ENCODE measurements around the gene PTPRQ. TPM values are rescaled to one million over a fixed set of nuclear protein-coding genes. Genes with fewer than 3 reads are reported as not detected.
A peak's percentile ranks its signal among the peaks of the same experiment; 100 is the strongest.
"Not testable (repeated sequence)": the region's sequence is repeated elsewhere in the genome, so short reads cannot be mapped to it uniquely, and the experiment has no call there.

PTPRQ gene
- 0.49 TPM for total RNA-seq

DNA sequence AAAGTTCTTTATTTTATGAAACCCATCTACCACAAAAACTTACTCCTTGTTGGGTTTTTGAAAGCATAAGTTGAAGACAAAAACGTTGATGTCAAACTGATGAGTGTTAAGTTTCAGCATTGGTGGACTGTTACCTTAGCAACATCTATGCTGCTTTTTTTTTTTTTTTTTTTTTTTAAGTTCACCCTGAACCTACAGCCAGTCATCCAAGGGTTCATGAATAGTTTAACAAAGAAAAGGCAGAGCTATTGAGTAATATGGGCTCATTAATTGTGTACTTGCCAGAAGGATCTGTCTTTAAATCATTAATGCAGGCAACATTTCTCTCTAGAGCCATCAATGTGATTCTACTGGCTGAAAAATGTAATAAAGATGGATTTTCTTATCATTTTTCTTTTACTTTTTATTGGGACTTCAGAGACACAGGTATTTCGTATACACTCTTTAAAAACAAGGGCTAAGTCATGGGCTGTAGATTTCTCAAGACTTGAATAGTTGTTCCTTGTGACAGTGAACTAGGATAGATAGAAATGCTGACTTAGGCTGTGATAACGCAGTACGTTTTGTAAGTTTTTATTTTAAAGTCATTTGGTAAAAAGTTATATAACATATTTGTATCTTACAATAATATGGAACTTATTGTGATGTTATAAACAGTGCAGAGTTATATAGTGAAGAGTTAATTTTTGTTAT, at the start of gene PTPRQ:
Gene PTPRQ (plus strand): TSS at position 262 of the 693 bp plus-strand sequence. CDS start 111 bp downstream, at position 373.
- no peak for DNase-seq

DNA sequence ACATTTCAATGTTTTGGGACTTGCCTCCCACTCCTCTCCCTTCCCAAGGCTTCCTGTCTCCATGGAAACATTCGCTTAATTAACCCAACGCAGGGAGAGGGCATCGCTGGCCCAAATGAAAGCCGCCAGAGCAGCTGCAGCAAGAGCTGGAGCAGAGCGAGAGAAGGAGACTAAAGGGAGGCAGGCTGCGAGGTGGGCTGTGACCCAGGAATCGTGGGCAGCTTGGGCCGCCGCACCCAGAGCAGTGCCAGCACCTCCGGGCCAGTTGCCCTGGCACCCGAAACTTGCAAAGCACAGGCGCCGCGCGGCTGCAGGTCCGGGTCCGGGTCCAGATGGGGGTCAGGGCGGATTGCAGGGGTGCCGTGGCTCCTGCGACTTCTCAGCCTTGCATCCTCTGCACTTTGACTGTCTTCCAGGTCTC, 43.5 kb upstream of the PTPRQ start:
- no peak for DNase-seq

DNA sequence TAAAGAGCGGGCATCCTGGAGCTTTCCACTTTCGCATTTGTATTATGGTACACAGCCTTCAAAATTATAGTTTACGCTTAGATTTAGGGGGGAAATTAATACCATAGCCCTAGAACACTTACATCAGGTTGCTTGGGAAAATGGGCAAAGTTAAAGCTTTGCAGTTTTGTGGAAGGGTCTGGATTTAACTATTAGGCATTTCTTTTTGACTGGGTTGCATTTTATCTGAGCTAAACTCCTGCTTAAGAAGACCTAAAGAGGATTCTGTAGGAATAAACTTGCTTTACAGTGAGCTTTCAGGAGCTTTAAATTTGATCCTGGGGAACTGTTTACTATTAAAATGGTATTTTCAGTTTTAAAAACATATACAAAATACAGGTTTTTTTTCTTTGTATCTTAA, 42.8 kb upstream of the PTPRQ start:
- DNase-seq, result no peak

- no peak for DNase-seq
Observed at GRCh38 chr12:80404629-80405028, 39.4 kb upstream of the PTPRQ start.

GRCh38 chr12:80406253-80406652, 37.8 kb upstream of the PTPRQ start:
- DNase-seq, result no peak

- no peak for DNase-seq
Observed at GRCh38 chr12:80411787-80412186, 32.2 kb upstream of the PTPRQ start.

DNA sequence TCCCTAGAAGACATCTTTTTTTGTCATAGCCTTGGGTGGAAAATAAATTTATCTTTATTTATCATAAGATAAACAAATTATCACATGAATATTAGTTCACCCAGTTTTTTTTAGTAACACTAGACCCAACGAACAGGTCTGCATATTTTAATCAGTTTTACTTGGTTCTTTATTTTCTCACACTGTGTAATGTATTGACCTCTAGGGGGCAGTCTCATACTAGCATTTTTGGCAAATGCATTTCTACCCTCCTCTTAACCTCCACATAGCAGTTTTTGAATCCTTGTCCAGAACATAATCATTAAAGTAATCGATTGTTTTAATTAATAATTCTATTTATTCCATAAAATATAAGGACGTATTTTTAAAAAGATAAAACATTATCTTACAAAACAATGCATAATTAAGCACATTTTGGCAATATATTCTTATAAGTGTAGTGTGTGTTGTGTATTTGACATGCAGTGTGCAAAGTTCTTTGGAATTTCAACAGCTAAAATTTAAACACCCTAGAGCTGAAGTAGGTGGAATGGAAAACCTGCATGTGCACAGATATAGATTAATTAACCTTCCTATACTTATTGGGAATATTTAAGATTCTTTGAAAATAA, 31.6 kb upstream of the PTPRQ start:
- peak; percentile 15 for DNase-seq

GRCh38 chr12:80413462-80413861, 30.6 kb upstream of the PTPRQ start:
- no peak for DNase-seq

DNA sequence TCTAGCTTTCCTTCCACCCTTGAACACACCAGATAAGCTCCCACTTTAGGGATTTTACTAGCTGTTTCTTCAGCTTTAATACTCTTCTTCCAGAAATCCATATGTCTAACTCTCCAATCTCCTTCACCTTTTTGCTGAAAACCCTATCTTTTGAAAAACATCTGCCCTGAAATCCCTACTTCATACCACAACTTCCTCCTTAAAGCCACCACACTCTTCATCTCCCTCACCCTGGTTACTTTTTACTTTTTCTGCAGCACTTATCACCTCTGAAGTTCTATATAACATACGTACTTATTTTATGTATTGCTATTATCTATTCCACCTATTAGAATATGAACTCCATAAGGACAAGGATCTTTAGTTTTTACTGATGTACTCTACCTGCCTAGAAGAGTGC, 28.6 kb upstream of the PTPRQ start:
- no peak for DNase-seq

- DNase-seq, result no peak
Observed at GRCh38 chr12:80419644-80420043, 24.4 kb upstream of the PTPRQ start.

GRCh38 chr12:80420075-80420474, 24.0 kb upstream of the PTPRQ start:
- DNase-seq, result no peak

DNA sequence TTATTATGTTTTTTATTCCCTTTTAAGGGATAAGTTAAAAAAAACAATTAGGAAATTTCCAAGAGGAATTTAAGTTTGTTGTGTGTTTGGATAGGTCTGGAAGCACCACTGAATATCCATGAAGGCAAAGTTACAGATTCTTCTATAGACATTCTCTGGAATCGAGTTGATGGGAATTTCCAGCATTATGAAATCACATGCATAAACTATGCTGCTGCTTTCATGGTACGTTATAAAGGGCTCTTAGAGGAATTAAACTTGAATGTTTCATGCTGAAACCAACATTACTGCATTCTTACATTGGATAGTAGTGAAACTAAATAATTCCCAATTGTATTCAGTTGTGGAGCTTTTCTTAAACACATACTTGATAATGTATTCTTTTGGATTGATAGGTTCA, 21.5 kb upstream of the PTPRQ start:
- no peak for DNase-seq

- no peak for DNase-seq
Observed at GRCh38 chr12:80432061-80432460, 12.0 kb upstream of the PTPRQ start.

GRCh38 chr12:80441921-80442320, 2.1 kb upstream of the PTPRQ start:
- no peak for DNase-seq

DNA sequence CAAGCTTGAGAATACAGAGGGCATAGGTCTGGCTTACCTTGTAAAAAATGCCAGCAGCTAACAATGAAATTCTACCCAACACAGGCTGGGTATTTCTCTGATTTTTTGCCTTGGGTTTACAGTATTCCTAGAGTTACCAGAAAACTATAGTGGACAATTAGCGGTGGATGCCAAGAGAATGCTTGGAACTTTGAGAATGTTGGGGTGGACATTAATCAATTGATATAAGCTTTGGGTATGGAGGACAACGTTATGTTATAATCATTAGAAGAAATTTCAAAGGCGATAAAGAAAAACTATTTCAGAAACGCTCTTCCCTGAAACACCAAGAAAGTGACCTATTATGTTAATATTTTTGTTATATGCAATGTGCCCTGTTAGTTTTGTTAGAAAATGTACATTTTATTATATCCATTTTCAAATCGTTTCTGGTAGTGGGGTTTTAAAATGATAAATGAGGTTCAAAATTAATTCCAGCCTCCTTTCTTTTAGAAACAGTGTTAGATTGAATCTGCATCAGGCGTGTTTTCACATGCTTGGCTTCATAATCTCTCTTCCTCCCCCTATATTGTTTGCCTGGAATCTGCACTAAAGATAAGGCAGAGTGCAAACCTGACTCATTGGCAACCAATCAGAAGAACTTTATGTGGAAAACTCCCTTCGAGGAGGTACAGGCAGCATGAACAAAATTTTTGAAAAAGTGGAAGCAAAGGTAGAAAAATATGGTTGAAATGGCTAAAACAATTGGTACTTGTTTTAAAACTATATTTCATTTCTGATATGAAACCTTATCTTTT, 1.4 kb upstream of the PTPRQ start:
- no peak for DNase-seq

- no peak for DNase-seq
Observed at GRCh38 chr12:80445083-80445793, 1.2 kb downstream of the PTPRQ start.

GRCh38 chr12:80456513-80456912, 12.5 kb downstream of the PTPRQ start:
- no peak for DNase-seq

- DNase-seq, result no peak
Observed at GRCh38 chr12:80460972-80461371, 16.9 kb downstream of the PTPRQ start.

DNA sequence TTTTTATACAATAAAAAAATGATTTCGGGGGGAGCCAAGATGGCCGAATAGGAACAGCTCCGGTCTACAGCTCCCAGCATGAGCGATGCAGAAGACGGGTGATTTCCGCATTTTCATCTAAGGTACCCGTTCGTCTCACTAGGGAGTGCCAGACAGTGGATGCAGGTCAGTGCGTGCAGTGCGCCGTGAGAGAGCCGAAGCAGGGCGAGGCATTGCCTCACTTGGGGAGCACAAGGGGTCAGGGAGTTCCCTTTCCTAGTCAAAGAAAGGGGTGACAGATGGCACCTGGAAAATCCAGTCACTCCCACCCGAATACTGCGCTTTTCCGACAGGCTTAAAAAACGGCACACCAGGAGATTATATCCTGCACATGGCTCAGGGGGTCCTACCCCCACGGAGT, 17.8 kb downstream of the PTPRQ start:
- not testable (repeated sequence) for DNase-seq

GRCh38 chr12:80469681-80470080, 25.6 kb downstream of the PTPRQ start:
- DNase-seq, result no peak

DNA sequence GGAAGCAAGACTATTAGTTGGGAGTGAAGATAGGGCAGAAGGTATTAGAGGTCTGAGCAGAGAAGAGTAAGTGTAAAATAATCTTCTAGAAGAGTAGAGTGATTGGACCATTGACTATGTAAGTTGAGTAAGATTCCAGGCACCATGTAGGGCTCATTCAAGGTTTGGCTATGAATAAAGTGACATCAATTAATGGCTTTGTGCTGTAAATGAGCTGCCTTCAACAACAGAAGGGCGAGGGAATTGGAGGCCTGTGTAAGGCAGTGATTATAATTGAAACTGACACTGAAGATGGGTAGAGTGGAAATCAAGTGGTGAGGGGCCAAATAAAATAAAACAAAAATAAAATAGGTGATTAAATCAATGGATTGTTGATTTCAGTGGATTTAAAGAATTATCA, 26.4 kb downstream of the PTPRQ start:
- no peak for DNase-seq

- no peak for DNase-seq
Observed at GRCh38 chr12:80472236-80472635, 28.2 kb downstream of the PTPRQ start.
